HFFc6 (cell line): Measurements from ENCODE around the gene NBAS. TPM values are rescaled to one million over a fixed set of nuclear protein-coding genes. Genes with fewer than 3 reads are reported as not detected.

Source experiments
- DNase-seq: peaks from one replicate; pipeline ENCODE4 v3.0.0-alpha.2; 2018
- H3K27ac Mint-ChIP-seq: 2 replicates; pipeline ENCODE4 v1.8.0; 2020; ENCODE audit warnings: mild to moderate bottlenecking, mixed read lengths
- H3K27me3 Mint-ChIP-seq: 2 replicates; pipeline ENCODE4 v1.8.0; 2021; ENCODE audit warnings: mild to moderate bottlenecking, moderate library complexity, mixed read lengths; ENCODE audit not compliant: insufficient read depth
- H3K36me3 Mint-ChIP-seq: 2 replicates; pipeline ENCODE4 v1.8.0; 2021; ENCODE audit warnings: low read depth, mixed read lengths
- H3K4me1 Mint-ChIP-seq: 2 replicates; pipeline ENCODE4 v1.8.0; 2020; ENCODE audit warnings: low read depth, mixed read lengths
- H3K4me3 Mint-ChIP-seq: 2 replicates; pipeline ENCODE4 v1.8.0; 2020; ENCODE audit warnings: mild to moderate bottlenecking, moderate library complexity, mixed read lengths
- H3K9me3 Mint-ChIP-seq: 2 replicates; pipeline ENCODE4 v1.8.0; 2020; ENCODE audit warnings: mild to moderate bottlenecking, mixed read lengths
- CTCF ChIP-seq: fragments of 200-600 bp; sonication (generic); IDR thresholded peaks from 2 replicates; pipeline ENCODE4 v1.5.0; 2021; ENCODE audit warnings: antibody characterized with exemption, mild to moderate bottlenecking
- total RNA-seq, 6 experiments: library from RNA; stranded (reverse); fragmentation: NEBNext Ultra II Directional; extraction: Animal tissue kit (Norgen Biotek cat#: 25700); gene quantifications; 2 replicates in 1 of 6; 3 replicates in 5 of 6; pipeline ENCODE4 v1.2.3, GENCODE V29; 2021

NBAS gene
- total RNA-seq, 6 experiments from 2014 or later, result 43.5 to 54.0 (median 52.2) TPM

- Mint-ChIP-seq H3K27me3 (no peaks in the 10 kb centered on the region), H3K9me3 (no peaks in the 10 kb centered on the region), H3K36me3 (peaks cover 35% of the 10 kb centered on the region; the same call in 1 of the 2 replicates), H3K4me1 (no peaks in the 10 kb centered on the region), H3K27ac (no peak overlapping the region), H3K4me3 (no peak overlapping the region)
- DNase-seq, result no peak
- TF ChIP-seq CTCF, result no peak
Measured at GRCh38 chr2:15460112-15460620, 101.0 kb downstream of the NBAS start.

GRCh38 chr2:15458277-15458676 is 102.9 kb downstream of the NBAS start:
- Mint-ChIP-seq H3K9me3 (no peaks in the 10 kb centered on the region), H3K36me3 (peaks cover 23% of the 10 kb centered on the region; the same call in 1 of the 2 replicates), H3K4me1 (no peaks in the 10 kb centered on the region), H3K4me3 (no peak overlapping the region), H3K27ac (no peak overlapping the region), H3K27me3 (no peaks in the 10 kb centered on the region)
- no peak for TF ChIP-seq CTCF
- no peak for DNase-seq

GRCh38 chr2:15457868-15458267 is 103.3 kb downstream of the NBAS start:
- Mint-ChIP-seq H3K36me3 (peaks cover 23% of the 10 kb centered on the region), H3K9me3 (no peaks in the 10 kb centered on the region), H3K27me3 (no peaks in the 10 kb centered on the region), H3K4me1 (no peaks in the 10 kb centered on the region), H3K27ac (no peak overlapping the region), H3K4me3 (no peak overlapping the region)
- no peak for DNase-seq
- TF ChIP-seq CTCF, result no peak

- H3K36me3 Mint-ChIP-seq, result peaks cover 27% of the 10 kb centered on the region
- no peaks in the 10 kb centered on the region for H3K9me3 Mint-ChIP-seq
- H3K4me1 Mint-ChIP-seq, result no peaks in the 10 kb centered on the region
- H3K4me3 Mint-ChIP-seq, result no peak overlapping the region
- H3K27ac Mint-ChIP-seq, result no peak overlapping the region
- no peaks in the 10 kb centered on the region for H3K27me3 Mint-ChIP-seq
- TF ChIP-seq CTCF, result no peak
- DNase-seq, result no peak
Measured at GRCh38 chr2:15456352-15456751, 104.8 kb downstream of the NBAS start.

- Mint-ChIP-seq H3K9me3 (peaks cover 2% of the 10 kb centered on the region; the same call in 1 of the 2 replicates), H3K27ac (no peak overlapping the region), H3K4me3 (no peak overlapping the region), H3K4me1 (no peaks in the 10 kb centered on the region), H3K36me3 (peaks cover 14% of the 10 kb centered on the region), H3K27me3 (no peaks in the 10 kb centered on the region; the same call in 1 of the 2 replicates)
- no peak for TF ChIP-seq CTCF
- DNase-seq, result no peak
Measured at GRCh38 chr2:15450808-15451207, 110.3 kb downstream of the NBAS start.
